SK-N-DZ (cell line): ENCODE data around the gene RCL1.

Experiments used
- DNase-seq: peaks from one replicate; pipeline ENCODE4 v3.0.0-alpha.2; 2015; ENCODE audit warnings: low spot score

RCL1 gene

GRCh38 chr9:4811824-4812223 lies 19.1 kb downstream of the RCL1 start:
- no peak for DNase-seq

- no peak for DNase-seq
These were observed 20.1 kb downstream of the RCL1 start for GRCh38 chr9:4812858-4813257.

- no peak for DNase-seq
These were observed 22.2 kb downstream of the RCL1 start for GRCh38 chr9:4814913-4815312.

- no peak for DNase-seq
These were observed 22.7 kb downstream of the RCL1 start for GRCh38 chr9:4815381-4815956.

- DNase-seq, result no peak
These were observed 27.4 kb downstream of the RCL1 start for GRCh38 chr9:4820168-4820567.

- no peak for DNase-seq
These were observed 28.4 kb downstream of the RCL1 start for GRCh38 chr9:4821133-4821532.

- DNase-seq, result no peak
These were observed 29.3 kb downstream of the RCL1 start for GRCh38 chr9:4822057-4822456.

GRCh38 chr9:4826417-4827166 lies 33.8 kb downstream of the RCL1 start:
- DNase-seq, result no peak

- no peak for DNase-seq
These were observed 34.5 kb downstream of the RCL1 start for GRCh38 chr9:4827224-4827623.

GRCh38 chr9:4828761-4829160 lies 36.0 kb downstream of the RCL1 start:
- DNase-seq, result no peak

- DNase-seq, result no peak
These were observed 37.2 kb downstream of the RCL1 start for GRCh38 chr9:4829969-4830368.

GRCh38 chr9:4830699-4831098 lies 38.0 kb downstream of the RCL1 start:
- no peak for DNase-seq

GRCh38 chr9:4831119-4831518 lies 38.4 kb downstream of the RCL1 start:
- no peak for DNase-seq

GRCh38 chr9:4831944-4832343 lies 39.2 kb downstream of the RCL1 start:
- DNase-seq, result no peak

- no peak for DNase-seq
These were observed 40.2 kb downstream of the RCL1 start for GRCh38 chr9:4832786-4833579.

GRCh38 chr9:4833781-4834560 lies 41.2 kb downstream of the RCL1 start:
- no peak for DNase-seq

- DNase-seq, result no peak
These were observed 43.9 kb downstream of the RCL1 start for GRCh38 chr9:4836676-4837075.

- no peak for DNase-seq
These were observed 44.8 kb downstream of the RCL1 start for GRCh38 chr9:4837261-4838188.

- DNase-seq, result no peak
These were observed 45.4 kb downstream of the RCL1 start for GRCh38 chr9:4838189-4838546.

GRCh38 chr9:4839470-4839912 lies 46.7 kb downstream of the RCL1 start:
- no peak for DNase-seq

- no peak for DNase-seq
These were observed 47.3 kb downstream of the RCL1 start for GRCh38 chr9:4840018-4840417.
